ENCODE data around the gene EPAS1.

Gene EPAS1

DNA sequence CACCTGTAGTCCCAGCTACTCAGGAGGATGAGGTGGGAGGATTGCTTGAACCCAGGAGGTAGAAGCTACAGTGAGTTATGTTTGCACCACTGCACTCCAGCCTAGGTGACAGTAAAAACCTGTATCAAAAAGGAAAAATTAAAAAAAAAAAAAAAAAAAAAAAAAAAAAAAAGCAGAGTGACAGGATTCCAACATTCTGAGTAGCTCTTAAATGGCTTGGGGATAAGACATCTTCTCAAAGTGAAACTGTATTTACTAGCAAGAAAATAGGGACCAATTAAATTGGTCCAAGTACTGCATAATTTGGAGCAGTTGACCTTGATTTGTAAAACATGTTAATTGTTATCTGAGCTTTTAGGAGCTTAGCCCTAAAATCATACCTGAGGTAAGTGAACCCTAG is 116.4 kb downstream of the EPAS1 start:
- no peak for DNase-seq

DNA sequence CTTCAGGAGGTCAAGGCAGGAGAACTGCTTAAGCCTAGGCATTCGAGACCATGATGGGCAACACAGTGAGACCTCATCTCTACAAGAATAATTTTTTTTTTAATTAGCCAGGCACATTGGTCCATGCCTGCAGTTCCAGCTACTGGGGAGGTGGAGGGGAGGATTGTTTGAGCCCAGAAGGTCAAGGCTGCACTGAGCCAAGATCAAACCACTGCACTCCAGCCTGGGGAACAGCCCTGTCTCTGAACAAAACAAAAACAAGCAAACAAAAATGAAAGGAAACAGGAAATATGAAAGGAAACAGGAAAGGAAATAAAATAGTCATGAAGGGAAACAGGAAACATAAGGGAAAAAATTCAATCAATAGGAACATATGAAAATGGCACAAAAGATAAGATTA is 117.5 kb downstream of the EPAS1 start:
- no peak for DNase-seq

DNA sequence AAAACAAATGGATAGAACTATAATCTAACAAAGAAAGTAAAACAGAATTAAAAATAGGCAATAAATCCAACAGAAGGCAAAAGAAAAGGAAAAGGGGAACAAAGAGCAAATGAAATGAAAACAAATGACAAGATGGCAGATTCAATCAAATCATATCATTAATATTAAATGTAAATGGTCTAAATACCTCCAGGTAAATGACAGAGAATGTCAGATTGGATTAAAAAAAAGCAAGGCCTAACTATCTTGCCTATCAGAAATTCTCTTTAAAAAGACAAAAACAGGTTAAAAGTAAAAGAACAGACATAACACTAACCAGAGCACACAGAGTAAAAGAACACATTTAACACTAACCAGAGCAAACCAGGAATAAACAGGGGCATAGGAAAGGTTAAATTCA is 119.1 kb downstream of the EPAS1 start:
- no peak for DNase-seq

DNA sequence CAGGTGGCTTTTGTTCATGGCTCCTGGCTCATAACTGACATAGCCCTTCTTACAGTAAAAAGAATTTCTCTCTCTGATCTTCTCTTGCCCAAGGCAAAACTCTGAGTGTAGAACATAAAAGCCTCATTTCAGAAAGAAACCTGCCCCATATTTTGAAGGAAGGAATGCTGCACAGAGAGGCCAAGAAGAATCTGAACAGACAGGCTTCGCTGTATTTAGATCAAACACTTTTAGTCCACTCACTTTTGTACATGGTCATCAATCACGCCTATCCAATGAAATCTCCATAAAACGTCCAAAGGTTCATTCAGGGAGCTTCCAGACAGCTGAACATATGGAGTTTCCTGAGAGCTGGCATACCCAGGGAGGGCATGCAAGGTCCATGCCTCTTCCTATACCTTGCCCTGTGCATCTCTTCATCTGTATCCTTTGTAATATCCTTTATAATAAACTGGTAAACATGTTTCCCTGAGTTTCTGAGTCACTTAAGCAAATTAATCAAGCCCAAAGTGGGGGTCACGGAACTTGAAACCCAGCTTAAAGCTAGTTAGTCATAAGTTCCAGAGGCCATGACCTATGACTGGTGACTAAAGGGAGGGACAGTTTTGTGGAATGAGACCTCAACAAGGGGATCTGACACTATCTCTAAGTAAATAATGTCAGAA is 119.7 kb downstream of the EPAS1 start:
- DNase-seq = no peak

DNA sequence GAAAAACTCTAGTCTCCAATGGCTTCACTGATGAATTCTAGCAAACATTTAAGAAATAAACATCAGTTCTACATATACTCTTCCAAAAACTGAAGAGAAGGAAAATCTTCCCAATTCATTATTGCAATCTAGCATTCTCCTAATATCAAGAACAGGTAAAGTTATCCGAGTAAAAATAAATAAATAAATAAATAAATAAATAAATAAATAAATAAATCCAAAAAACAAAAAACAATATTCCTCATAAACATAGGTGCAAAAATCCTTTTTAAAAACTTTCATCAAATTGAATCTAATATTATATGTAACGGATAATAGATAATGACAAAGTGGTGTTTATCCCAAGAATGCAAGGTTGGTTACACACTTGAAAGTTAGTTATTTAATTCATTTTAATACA is 123.7 kb downstream of the EPAS1 start:
- DNase-seq = no peak

DNA sequence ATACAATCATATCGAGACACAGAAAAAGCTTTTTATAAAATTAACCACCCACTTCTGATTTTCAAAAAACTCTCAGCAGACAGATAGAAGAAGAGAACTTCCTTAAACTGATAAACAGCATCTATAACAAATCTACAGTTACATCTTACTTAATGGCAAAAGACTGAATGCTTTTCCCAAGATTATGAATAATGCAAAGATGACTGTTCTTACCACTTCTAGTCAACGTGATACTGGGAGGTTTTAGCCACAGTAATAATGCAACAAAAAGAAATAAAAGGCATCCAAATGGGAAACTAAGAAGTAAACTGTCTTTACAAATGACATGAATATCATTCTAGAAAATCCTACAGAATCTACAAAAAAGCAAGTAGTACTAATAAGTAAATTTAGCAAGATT is 124.2 kb downstream of the EPAS1 start:
- peak; percentile 10 for DNase-seq

DNA sequence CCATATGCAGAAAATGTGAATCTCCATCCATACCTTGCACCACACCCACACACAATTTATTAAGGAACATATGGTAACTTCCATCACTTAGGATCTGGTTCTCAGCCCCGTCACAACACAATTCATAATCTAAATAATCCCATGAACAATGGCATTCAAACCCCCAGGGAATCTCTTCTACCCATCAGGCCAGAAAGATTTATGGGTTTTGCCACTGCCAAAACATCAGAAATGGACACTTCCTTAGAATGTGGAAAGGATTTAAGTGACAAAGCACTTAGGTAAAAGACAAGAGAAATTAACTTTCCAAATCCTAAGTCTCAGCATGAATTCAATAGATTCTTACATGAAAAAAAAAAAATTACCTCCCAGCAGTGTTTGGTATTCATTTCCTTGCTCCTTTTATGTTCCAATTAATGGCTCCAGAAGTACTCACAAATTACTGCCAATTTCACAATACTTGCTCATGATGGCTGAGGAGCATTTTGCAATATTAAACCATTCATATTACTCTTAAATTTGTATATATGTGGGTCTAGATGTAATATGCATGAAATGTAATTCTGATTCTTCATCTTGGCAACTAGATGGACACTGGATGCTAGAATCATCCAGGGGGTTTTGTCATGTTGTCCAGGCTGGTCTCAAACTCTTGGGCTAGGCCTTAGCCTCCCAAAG is 125.6 kb downstream of the EPAS1 start:
- DNase-seq = no peak

DNA sequence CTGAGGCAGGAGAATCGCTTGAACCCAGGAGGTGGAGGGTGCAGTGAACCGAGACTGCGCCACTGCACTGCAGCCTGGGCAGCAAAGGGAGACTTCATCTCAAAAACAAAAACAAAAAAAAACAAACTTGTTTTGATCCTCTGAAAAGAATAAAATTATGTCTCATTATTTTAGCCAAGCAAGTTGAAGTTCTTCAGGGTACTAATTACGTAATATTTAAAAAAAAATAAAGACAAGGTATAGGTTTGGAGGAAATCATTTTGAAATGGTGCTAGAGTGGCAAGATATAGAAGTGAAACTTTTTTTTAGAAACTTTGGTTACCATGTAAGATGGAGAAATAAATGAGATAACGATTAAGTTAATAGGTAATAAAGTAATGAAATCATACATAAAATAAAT is 127.7 kb downstream of the EPAS1 start:
- DNase-seq = no peak

DNA sequence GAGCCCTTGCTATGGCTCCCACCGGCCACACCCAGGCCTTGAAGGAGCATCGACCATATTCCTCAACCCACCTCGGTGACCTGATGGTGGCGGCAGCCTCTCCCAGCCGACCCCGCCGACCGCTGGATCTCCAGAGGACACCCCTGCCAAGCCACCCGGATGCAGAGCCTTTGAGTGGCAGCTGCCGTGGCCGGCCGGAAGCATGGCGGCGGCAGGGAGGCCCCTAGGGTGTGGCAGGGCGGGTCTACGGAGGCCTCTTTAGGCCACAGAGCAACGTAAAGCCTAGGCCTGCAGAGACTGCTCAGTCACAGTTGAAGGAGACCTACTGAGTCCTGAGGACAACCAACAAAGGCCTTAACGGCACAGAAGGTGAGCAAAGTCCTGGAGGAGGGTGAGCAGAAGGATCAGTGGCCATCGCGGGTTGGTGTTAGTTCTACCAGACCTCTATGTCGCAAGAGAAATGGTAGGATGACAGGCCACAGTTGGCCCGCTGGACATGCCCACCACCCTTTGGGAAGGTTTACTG is 131.8 kb downstream of the EPAS1 start:
- no peak for DNase-seq

DNA sequence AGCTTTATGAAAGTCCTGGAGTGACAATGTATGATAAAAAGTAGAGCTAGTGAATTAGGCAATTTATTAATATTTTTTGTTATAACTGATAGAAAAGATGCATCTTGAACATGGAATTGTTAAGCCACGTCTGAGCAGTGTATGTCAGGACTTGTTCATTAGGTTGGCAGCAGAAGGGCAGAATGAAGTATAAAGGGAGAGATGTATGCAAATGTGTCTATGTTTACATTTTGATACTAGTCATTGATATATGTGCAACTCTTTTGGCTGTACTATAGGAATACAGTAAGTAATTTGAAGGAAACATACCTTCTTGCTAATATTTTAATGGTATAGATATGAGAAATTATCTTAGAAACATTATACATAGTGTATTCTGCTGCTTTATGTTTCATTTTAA is 133.2 kb downstream of the EPAS1 start:
- DNase-seq = no peak

DNA sequence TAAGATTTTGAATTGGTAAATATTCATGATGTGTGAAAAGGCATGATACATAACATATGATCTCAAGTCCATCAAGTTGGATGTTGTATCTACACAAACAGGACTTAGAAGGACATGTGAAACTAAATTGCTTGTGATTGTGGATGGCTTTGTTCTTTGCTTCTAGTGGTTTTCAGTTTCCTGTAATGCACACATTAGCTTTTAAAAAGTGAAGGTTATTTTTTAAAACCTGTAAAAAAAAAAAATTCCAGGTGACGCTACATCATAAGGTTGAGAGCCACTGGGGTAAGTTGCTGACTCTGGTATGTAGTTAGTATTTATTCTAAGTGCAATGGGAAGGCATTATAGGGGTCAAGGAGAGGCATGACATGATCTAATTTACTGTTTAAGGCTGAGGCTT is 133.8 kb downstream of the EPAS1 start:
- DNase-seq = no peak

DNA sequence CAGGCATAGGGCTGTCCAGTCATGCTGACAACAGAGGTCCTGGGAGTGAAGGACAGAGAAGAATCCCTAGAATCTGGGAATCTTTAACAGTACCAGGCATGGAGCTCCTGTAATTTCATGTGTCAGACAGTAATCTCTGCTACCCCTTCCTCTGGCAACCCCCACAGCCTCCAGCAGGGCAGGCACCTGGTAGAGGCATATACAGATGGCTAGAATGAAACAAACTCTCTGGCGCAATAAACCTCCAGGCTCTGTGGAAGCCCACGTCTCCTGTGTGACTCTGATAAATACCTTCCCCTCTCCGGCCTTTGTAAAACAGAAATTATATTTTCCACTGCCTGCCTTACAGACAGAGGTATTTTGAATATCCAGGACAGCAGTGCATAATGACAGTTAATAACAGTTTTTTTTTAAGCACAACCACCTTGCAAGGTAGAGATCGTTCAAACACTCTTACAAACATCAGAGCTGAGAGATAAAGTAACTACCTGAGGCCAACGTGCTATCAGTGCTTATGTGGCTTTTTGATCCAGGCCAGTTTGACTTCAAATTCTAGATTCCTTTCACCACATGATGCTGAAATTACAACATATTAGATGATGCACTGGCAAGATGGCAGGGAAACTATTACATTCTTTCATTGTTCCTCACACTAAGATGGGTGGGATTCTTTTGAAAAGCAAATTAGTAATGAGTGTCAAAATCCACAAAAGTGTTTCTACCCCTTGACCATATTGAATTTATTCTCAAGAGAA is 134.5 kb downstream of the EPAS1 start:
- DNase-seq = no peak

DNA sequence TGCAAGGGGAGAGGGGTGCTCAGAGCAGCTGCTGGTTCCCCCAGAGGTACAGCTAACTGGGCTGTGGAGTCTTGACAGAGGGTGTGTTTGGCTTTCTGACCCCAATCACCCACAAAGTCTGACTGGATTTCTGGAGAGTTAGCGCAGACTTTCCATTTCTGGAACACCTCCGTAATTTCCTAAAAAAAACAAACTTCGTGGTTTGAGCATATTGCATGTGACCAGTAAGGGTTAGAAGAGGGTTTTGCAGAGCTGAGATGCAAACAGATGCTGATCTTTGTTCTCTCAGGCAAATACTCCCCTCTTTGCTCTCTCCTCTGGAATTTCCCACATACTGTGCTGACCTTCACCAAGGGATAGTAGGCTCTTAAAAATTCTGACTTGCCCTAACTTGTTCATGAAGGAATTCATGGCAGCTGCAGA is 137.7 kb downstream of the EPAS1 start:
- no peak for DNase-seq

DNA sequence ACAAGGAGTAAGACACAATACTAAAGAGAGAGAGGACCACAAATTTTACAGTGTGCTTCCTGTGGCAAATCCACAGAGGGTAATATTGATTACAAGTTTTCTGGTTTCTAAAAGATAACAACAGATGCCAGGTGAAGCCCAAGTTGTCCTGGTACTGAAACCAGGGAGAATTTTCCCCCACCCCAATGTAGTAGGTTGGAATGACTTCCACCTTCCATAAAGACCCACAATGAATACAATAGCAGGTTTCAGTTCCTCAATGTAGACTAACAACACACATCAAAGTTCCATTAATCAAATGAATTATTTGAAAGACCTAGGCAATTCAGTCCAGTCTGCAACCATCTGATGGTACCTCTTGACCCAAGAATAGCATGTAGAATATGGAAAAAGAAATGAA is 138.1 kb downstream of the EPAS1 start:
- no peak for DNase-seq

DNA sequence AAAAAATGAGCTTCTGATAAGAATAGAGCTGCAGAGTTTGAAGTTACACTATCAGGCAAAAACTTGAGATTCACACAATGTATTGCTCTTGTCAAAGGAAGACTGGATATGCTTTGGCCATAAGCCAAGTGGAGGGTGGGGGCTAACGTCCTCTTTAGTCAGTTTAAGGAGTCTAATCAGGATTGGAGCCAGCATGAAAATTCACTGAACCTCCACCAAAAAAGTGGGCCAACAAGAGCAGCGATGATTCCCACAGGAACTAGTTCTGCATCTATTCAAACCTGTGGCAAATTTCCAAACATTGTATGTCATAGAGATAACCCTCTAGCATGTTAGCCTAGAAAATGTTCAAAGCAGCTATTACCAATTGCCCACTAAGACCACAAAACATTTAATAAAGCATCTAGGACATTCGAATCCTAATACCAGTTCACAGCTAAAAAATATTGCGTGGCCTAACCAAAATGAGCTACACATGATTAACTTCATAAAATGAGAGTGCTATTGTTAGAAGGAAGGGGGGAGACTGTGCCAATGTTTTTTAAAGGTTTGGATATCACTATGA is 138.7 kb downstream of the EPAS1 start:
- no peak for DNase-seq
